Endometrial microvascular endothelial cells (primary cell): ENCODE data around the gene MPHOSPH9. TPM values are rescaled to one million over a fixed set of nuclear protein-coding genes. Genes with fewer than 3 reads are reported as not detected.
"Not testable (repeated sequence)": the region's sequence is repeated elsewhere in the genome, so short reads cannot be mapped to it uniquely, and the experiment has no call there.

Experiments
- in situ Hi-C: cut with HindIII; loops from 2 replicates; pipeline ENCODE4 v1.10.0; 2017; ENCODE audit warnings: low sequenced_read_pairs, low pct_unique_long_range_greater_than_20kb; ENCODE audit errors: inconsistent ontology term
- total RNA-seq: library from RNA; depleted of rRNA; stranded (reverse); fragments of >200 nt; gene quantifications from one replicate; pipeline ENCODE4 v1.2.3, GENCODE V29; 2015; ENCODE audit errors: inconsistent ontology term

Gene MPHOSPH9
- total RNA-seq, 1 donor from 2014 or later: 49.4 TPM

GRCh38 chr12:123263196-123263817, 30.4 kb upstream of the MPHOSPH9 start:
- in situ Hi-C loops: no loop called here

- in situ Hi-C loops: no loop called here
Observed at GRCh38 chr12:123261196-123261595, 28.3 kb upstream of the MPHOSPH9 start.

GRCh38 chr12:123260081-123260480, 27.1 kb upstream of the MPHOSPH9 start:
- in situ Hi-C loops: no loop called here

- in situ Hi-C loops: no loop called here
Observed at GRCh38 chr12:123258593-123258992, 25.7 kb upstream of the MPHOSPH9 start.

GRCh38 chr12:123254853-123255446, 22.0 kb upstream of the MPHOSPH9 start:
- in situ Hi-C loops: no loop called here

- in situ Hi-C loops: no loop called here
Observed at GRCh38 chr12:123253641-123254459, 20.9 kb upstream of the MPHOSPH9 start.

GRCh38 chr12:123252365-123252764, 19.4 kb upstream of the MPHOSPH9 start:
- in situ Hi-C loops: not testable (repeated sequence)

GRCh38 chr12:123251403-123252076, 18.6 kb upstream of the MPHOSPH9 start:
- in situ Hi-C loops: no loop called here

GRCh38 chr12:123250471-123251383, 17.8 kb upstream of the MPHOSPH9 start:
- in situ Hi-C loops: no loop called here

- in situ Hi-C loops: loop anchor here (25.0 kb wide), 1 partner anchor 187 kb away; no protein-coding TSS in a partner anchor
Observed at GRCh38 chr12:123248996-123249741, 16.2 kb upstream of the MPHOSPH9 start.

- in situ Hi-C loops: loop anchor here (25.0 kb wide), 1 partner anchor 186 kb away; no protein-coding TSS in a partner anchor
Observed at GRCh38 chr12:123248129-123248528, 15.2 kb upstream of the MPHOSPH9 start.

- in situ Hi-C loops: loop anchor here (25.0 kb wide), 1 partner anchor 183 kb away; no protein-coding TSS in a partner anchor
Observed at GRCh38 chr12:123245678-123246077, 12.7 kb upstream of the MPHOSPH9 start.

- in situ Hi-C loops: loop anchor here (25.0 kb wide), 1 partner anchor 181 kb away; no protein-coding TSS in a partner anchor
Observed at GRCh38 chr12:123243671-123244262, 10.8 kb upstream of the MPHOSPH9 start.

GRCh38 chr12:123242116-123242904, 9.4 kb upstream of the MPHOSPH9 start:
- in situ Hi-C loops: loop anchor here (25.0 kb wide), 1 partner anchor 180 kb away; no protein-coding TSS in a partner anchor

- in situ Hi-C loops: loop anchor here (25.0 kb wide), 1 partner anchor 177 kb away; no protein-coding TSS in a partner anchor
Observed at GRCh38 chr12:123238961-123239360, 6.0 kb upstream of the MPHOSPH9 start.

GRCh38 chr12:123238330-123238682, 5.4 kb upstream of the MPHOSPH9 start:
- in situ Hi-C loops: loop anchor here (25.0 kb wide), 1 partner anchor 176 kb away; no protein-coding TSS in a partner anchor
